H1 (cell line): ENCODE results near the gene HSPA4L. TPM values are rescaled to one million over a fixed set of nuclear protein-coding genes. Genes with fewer than 3 reads are reported as not detected.
A peak's percentile ranks its signal among the peaks of the same experiment; 100 is the strongest.

Experiments used
- BRCA1 ChIP-seq: IDR thresholded peaks from 2 replicates; pipeline ENCODE4 v1.6.1; 2012; ENCODE audit warnings: low read depth, low read length, improper control_type of control experiment
- CBX8 ChIP-seq: fragments of 300-800, 300-1000 bp; sonication (generic); IDR thresholded peaks from 2 replicates; pipeline ENCODE4 v1.7.1; 2016; ENCODE audit warnings: low read depth, low read length, borderline replicate concordance
- CHD2 ChIP-seq: IDR thresholded peaks from 2 replicates; pipeline ENCODE4 v1.6.1; 2012; ENCODE audit warnings: low read length, improper control_type of control experiment
- CTBP2 ChIP-seq: IDR thresholded peaks from 2 replicates; pipeline ENCODE4 v1.7.0; 2011; ENCODE audit warnings: borderline replicate concordance, mild to moderate bottlenecking, moderate library complexity, mixed read lengths, low read length; ENCODE audit not compliant: insufficient read depth, insufficient read length
- EZH2 ChIP-seq: fragments of 200-600 bp; sonication (generic); IDR thresholded peaks from 2 replicates; pipeline ENCODE4 v1.7.1; 2012; ENCODE audit warnings: low read depth, mild to moderate bottlenecking, moderate library complexity, low read length, inconsistent platforms; ENCODE audit not compliant: severe bottlenecking
- GABPA ChIP-seq: IDR thresholded peaks from 2 replicates; pipeline ENCODE4 v1.6.1; 2011; ENCODE audit warnings: mild to moderate bottlenecking, low read length, moderate library complexity, borderline replicate concordance; ENCODE audit not compliant: insufficient read depth
- HDAC2 ChIP-seq, 2 experiments: fragments of 300-600 bp in 1 of 2; sonication (generic) in 1 of 2; IDR thresholded peaks; 2 replicates each; pipeline ENCODE4 v1.6.1; 2011 to 2012; ENCODE audit warnings: low read depth in 2 of 2, low read length in 2 of 2, mild to moderate bottlenecking in 2 of 2, moderate library complexity in 2 of 2, borderline replicate concordance in 1 of 2, inconsistent platforms in 1 of 2
- JUND ChIP-seq: IDR thresholded peaks from 2 replicates; pipeline ENCODE4 v1.6.1; 2011; ENCODE audit warnings: mild to moderate bottlenecking, improper control_type of control experiment, low read length
- KDM4A ChIP-seq: IDR thresholded peaks from one replicate; pipeline ENCODE4 v1.7.1; 2012; ENCODE audit warnings: low read depth, mild to moderate bottlenecking, moderate library complexity, low read length, inconsistent platforms; ENCODE audit not compliant: severe bottlenecking
- KDM5A ChIP-seq: fragments of 200-600 bp; IDR thresholded peaks from 2 replicates; pipeline ENCODE4 v1.7.1; 2012; ENCODE audit warnings: mild to moderate bottlenecking, low read length, inconsistent platforms, mixed read lengths
- NANOG ChIP-seq: IDR thresholded peaks from 2 replicates; pipeline ENCODE4 v1.6.1; 2011; ENCODE audit warnings: low read length, low read depth, mild to moderate bottlenecking, inconsistent platforms; ENCODE audit not compliant: insufficient read depth, poor library complexity, severe bottlenecking
- POLR2A ChIP-seq, 2 experiments: IDR thresholded peaks; 1 replicate in 1 of 2; 2 replicates in 1 of 2; pipeline ENCODE4 v1.6.1; 2011; ENCODE audit warnings: low read depth in 2 of 2, low read length in 2 of 2, mild to moderate bottlenecking in 2 of 2; ENCODE audit errors: control extremely low read depth in 1 of 2
- POLR2AphosphoS5 ChIP-seq: IDR thresholded peaks from 2 replicates; pipeline ENCODE4 v1.6.1; 2011; ENCODE audit warnings: low read depth, low read length
- RBBP5 ChIP-seq: IDR thresholded peaks from 2 replicates; pipeline ENCODE4 v1.7.1; 2012; ENCODE audit warnings: low read depth, mild to moderate bottlenecking, inconsistent platforms, low read length, moderate library complexity, borderline replicate concordance
- RFX5 ChIP-seq: IDR thresholded peaks from 2 replicates; pipeline ENCODE4 v1.6.1; 2011; ENCODE audit warnings: low read depth, low read length, improper control_type of control experiment, borderline replicate concordance
- RXRA ChIP-seq: IDR thresholded peaks from 2 replicates; pipeline ENCODE4 v1.6.1; 2011; ENCODE audit warnings: low read depth, mild to moderate bottlenecking, low read length, moderate library complexity; ENCODE audit not compliant: insufficient read depth
- SIX5 ChIP-seq: IDR thresholded peaks from 2 replicates; pipeline ENCODE4 v1.6.1; 2011; ENCODE audit warnings: mild to moderate bottlenecking, low read depth, low read length
- TAF7 ChIP-seq: optimal IDR thresholded peaks from 2 replicates; pipeline ENCODE3; 2011; ENCODE audit warnings: low read depth, mild to moderate bottlenecking, inconsistent platforms, low read length, moderate library complexity, borderline replicate concordance
- TBP ChIP-seq: IDR thresholded peaks from 2 replicates; pipeline ENCODE4 v1.6.1; 2011; ENCODE audit warnings: low read depth, low read length, improper control_type of control experiment
- TEAD4 ChIP-seq: IDR thresholded peaks from 2 replicates; pipeline ENCODE4 v1.6.1; 2012; ENCODE audit warnings: low read depth, low read length, inconsistent platforms, mixed read lengths
- ZNF274 ChIP-seq: IDR thresholded peaks from 2 replicates; pipeline ENCODE4 v1.7.0; 2012; ENCODE audit warnings: low read length, borderline replicate concordance; ENCODE audit errors: extremely low read depth
- polyA plus RNA-seq, 7 experiments: library from polyadenylated mRNA; depleted of rRNA in 3 of 7; stranded (reverse) in 5 of 7; unstranded in 2 of 7; fragments of >200 nt in 5 of 7; fragments of 200-250 nt in 2 of 7; gene quantifications; 1 replicate in 5 of 7; 2 replicates in 1 of 7; 4 replicates in 1 of 7; pipeline versions ENCODE4 v1.2.1 to v1.2.3, GENCODE V29; 2011 to 2013; ENCODE audit warnings: missing spikeins in 2 of 7, mixed read lengths in 2 of 7
- total RNA-seq: library from RNA; stranded (reverse); fragmentation: NEBNext Ultra II Directional; extraction: Animal tissue kit (Norgen Biotek cat#: 25700); gene quantifications from 2 replicates; pipeline ENCODE4 v1.2.1, GENCODE V29; 2021
- TF ChIP-seq, protein P1 (sequence below): IDR thresholded peaks from 2 replicates; pipeline ENCODE4 v1.6.1; 2012; ENCODE audit warnings: inconsistent platforms

The HSPA4L gene
- total and polyA plus RNA-seq, 2 of the 8 experiments (the other 6 are each of a cell fraction or from before 2014, with no cell fraction given): 0.65 to 4.7 TPM

DNA sequence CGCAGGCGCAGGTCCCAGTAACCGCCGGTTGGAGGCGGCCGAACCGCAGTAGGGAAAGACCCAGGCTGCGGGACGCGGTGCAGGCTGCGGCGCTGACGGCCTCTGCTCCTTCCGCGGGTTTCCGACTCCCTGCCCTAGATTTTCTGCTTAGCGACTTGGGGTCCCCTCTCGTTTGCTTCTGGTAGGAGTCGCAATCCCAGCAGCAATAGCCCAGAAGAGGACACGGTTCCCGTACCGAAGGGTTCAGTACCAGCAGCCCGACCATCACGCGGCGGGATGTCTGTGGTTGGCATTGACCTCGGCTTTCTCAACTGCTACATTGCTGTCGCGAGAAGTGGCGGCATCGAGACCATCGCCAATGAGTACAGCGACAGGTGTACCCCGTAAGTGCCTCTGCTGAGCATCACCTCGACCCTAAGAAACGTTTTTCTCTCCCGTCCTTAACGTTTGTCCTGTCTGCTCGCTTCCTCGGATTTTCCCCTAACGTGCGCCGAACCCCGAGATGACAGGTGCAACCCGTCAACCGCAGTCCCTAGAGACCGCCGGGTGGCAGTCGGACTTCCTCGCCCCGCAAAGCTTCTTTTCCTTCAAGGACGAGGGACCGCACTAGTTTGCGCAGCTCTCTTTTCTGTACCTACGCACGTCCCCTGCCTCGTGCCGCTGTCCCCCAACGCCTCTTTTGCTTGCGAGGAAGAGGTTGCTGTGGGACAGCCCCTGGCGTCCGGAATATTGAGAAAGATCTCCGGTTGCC lies at the start of gene HSPA4L (continued):
- no peak for TF ChIP-seq CBX8
- no peak for TF ChIP-seq CTBP2
- TF ChIP-seq NANOG: no peak
- no peak for TF ChIP-seq HDAC2 (IDR thresholded peaks at IDR 0.05; ENCODE audit: borderline replicate concordance in 1 of 2, low read depth in 2 of 2, low read length in 2 of 2)
- TF ChIP-seq RFX5: no peak
- no peak for TF ChIP-seq RXRA
- peak; percentile 70; the same call in 1 of the 2 replicates for TF ChIP-seq CHD2
- peak; percentile 76 for TF ChIP-seq TBP
- peak; percentile 81 to 85 for TF ChIP-seq POLR2A (IDR thresholded peaks at IDR 0.05; ENCODE audit: control extremely low read depth in 1 of 2, low read depth in 2 of 2, low read length in 2 of 2)
- no peak for TF ChIP-seq EZH2
- TF ChIP-seq BRCA1: no peak; the same call in 1 of the 2 replicates
- TF ChIP-seq KDM4A: peak; percentile 80
- TF ChIP-seq TEAD4: no peak
- TF ChIP-seq SIX5: no peak
- TF ChIP-seq GABPA: no peak
- peak; percentile 81 for TF ChIP-seq TAF7
- peak; percentile 88; the same call in 1 of the 2 replicates for TF ChIP-seq RBBP5
- TF ChIP-seq ZNF274: no peak
- TF ChIP-seq, protein P1, sequence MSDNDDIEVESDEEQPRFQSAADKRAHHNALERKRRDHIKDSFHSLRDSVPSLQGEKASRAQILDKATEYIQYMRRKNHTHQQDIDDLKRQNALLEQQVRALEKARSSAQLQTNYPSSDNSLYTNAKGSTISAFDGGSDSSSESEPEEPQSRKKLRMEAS: peak; percentile 78
- no peak for TF ChIP-seq JUND
- TF ChIP-seq POLR2AphosphoS5: peak; percentile 78
- TF ChIP-seq KDM5A: no peak
